ENCODE data around the gene TBC1D22B. TPM values are rescaled to one million over a fixed set of nuclear protein-coding genes. Genes with fewer than 3 reads are reported as not detected.

Gene TBC1D22B
- total and polyA plus RNA-seq, 4 donors: 3.9 to 17.0 (median 7.7) TPM

- Histone ChIP-seq H3K4me3 (ENCODE audit: low read length in 2 of 2) (no peak overlapping the region), H3K27ac (ENCODE audit: low read depth in 1 of 2, low read length in 2 of 2) (peak overlapping the region; percentile 58 to 78)
- ATAC-seq (ENCODE audit: low FRiP score): peak; percentile 50
Observed at GRCh38 chr6:37308069-37308815, 50.7 kb downstream of the TBC1D22B start.

DNA sequence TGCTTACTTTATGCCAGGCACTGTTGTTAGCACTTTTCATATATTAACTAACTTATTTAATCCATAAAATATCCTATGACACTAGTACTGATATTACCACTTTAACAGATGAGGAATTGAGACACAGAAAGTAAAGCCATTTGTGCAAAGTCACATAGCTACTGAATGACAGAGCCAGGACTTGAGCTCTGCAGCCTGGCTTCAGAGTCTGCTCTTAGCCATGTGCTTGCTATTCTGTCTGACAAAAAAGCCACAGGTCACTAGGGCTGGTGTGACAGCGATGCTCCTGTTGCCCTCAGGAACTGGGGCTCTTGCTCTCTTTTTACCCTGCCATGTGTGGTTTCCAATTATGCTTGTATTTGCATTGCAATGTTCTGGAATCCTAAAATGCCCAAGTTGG is 51.5 kb downstream of the TBC1D22B start:
- DNase-seq: no peak
- no peaks in the 10 kb centered on the region for H3K27me3 ChIP-seq (ENCODE audit: control insufficient read depth in 1 of 2, insufficient read depth in 2 of 2, low read length in 1 of 2)
- H3K27ac ChIP-seq (ENCODE audit: low read depth in 1 of 2, low read length in 2 of 2): no peak overlapping the region
- H3K9me3 ChIP-seq (ENCODE audit: control insufficient read depth, low read length): no peaks in the 10 kb centered on the region
- no peak overlapping the region for H3K4me3 ChIP-seq (ENCODE audit: low read length in 2 of 2)
- intact Hi-C loops (cut with DNase I): no loop called here
- H3K36me3 ChIP-seq (ENCODE audit: control insufficient read depth in 1 of 2, insufficient read depth in 2 of 2, low read length in 1 of 2): peaks cover 0 to 6% of the 10 kb centered on the region in 2 donors
- WGBS, 2 donors: 88% methylated on average over 1 of the region's 1 CpG
- peaks cover 0 to 8% of the 10 kb centered on the region in 2 donors for H3K4me1 ChIP-seq (ENCODE audit: control insufficient read depth in 1 of 2, insufficient read depth in 2 of 2, low read length in 2 of 2)
- ATAC-seq (ENCODE audit: low FRiP score): no peak

More at GRCh38 chr6:37308069-37308815, 50.7 kb downstream of the TBC1D22B start:
- peaks cover 0 to 8% of the 10 kb centered on the region in 2 donors for H3K4me1 ChIP-seq (ENCODE audit: control insufficient read depth in 1 of 2, insufficient read depth in 2 of 2, low read length in 2 of 2)
- 3 to 8% methylated on average over 5 of the region's 5 CpGs for WGBS, 2 donors
- no peak for DNase-seq
- H3K36me3 ChIP-seq (ENCODE audit: control insufficient read depth in 1 of 2, insufficient read depth in 2 of 2, low read length in 1 of 2): no peaks in the 10 kb centered on the region
- intact Hi-C loops (cut with DNase I): no loop called here
- no peaks in the 10 kb centered on the region for H3K9me3 ChIP-seq (ENCODE audit: control insufficient read depth, low read length)
- no peaks in the 10 kb centered on the region for H3K27me3 ChIP-seq (ENCODE audit: control insufficient read depth in 1 of 2, insufficient read depth in 2 of 2, low read length in 1 of 2)

- intact Hi-C loops (cut with DNase I): no loop called here
- no peaks in the 10 kb centered on the region for H3K27me3 ChIP-seq (ENCODE audit: control insufficient read depth in 1 of 2, insufficient read depth in 2 of 2, low read length in 1 of 2)
- 67 to 85% methylated on average over 3 of the region's 3 CpGs for WGBS, 2 donors
- ATAC-seq (ENCODE audit: low FRiP score) (no peak), DNase-seq (no peak)
- no peak overlapping the region for H3K4me3 ChIP-seq (ENCODE audit: low read length in 2 of 2)
- no peak overlapping the region for H3K27ac ChIP-seq (ENCODE audit: low read depth in 1 of 2, low read length in 2 of 2)
- H3K4me1 ChIP-seq (ENCODE audit: control insufficient read depth in 1 of 2, insufficient read depth in 2 of 2, low read length in 2 of 2): peaks cover 0 to 8% of the 10 kb centered on the region in 2 donors
- no peaks in the 10 kb centered on the region for H3K9me3 ChIP-seq (ENCODE audit: control insufficient read depth, low read length)
- peaks cover 0 to 6% of the 10 kb centered on the region in 2 donors for H3K36me3 ChIP-seq (ENCODE audit: control insufficient read depth in 1 of 2, insufficient read depth in 2 of 2, low read length in 1 of 2)
Observed at GRCh38 chr6:37309692-37310091, 52.1 kb downstream of the TBC1D22B start.

DNA sequence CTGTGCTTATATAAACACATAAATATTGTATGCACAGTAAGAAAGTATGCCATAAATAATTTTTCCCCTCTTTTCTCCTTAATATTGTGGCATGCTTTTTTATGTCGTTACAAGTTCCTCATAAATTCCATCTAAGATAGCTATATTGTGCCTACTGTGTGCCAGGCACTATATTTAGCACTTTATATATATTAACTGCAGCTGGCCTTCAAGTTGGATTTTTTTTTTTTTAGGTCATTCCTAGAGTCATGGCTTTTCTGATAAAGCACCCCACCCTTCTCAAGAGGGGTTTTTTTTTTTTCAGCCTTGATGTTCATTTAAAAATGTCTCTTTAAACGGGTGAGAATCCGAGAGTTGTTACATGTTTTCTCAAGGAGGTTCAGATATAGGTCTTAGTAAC is 53.4 kb downstream of the TBC1D22B start:
- H3K4me1 ChIP-seq (ENCODE audit: control insufficient read depth in 1 of 2, insufficient read depth in 2 of 2, low read length in 2 of 2): peaks cover 0 to 8% of the 10 kb centered on the region in 2 donors
- DNase-seq: no peak
- WGBS, 2 donors: 85 to 86% methylated on average over 3 of the region's 3 CpGs
- H3K4me3 ChIP-seq (ENCODE audit: low read length in 2 of 2): no peak overlapping the region
- peaks cover 0 to 9% of the 10 kb centered on the region in 2 donors for H3K36me3 ChIP-seq (ENCODE audit: control insufficient read depth in 1 of 2, insufficient read depth in 2 of 2, low read length in 1 of 2)
- H3K27ac ChIP-seq (ENCODE audit: low read depth in 1 of 2, low read length in 2 of 2): no peak overlapping the region
- no peaks in the 10 kb centered on the region for H3K9me3 ChIP-seq (ENCODE audit: control insufficient read depth, low read length)
- no peaks in the 10 kb centered on the region for H3K27me3 ChIP-seq (ENCODE audit: control insufficient read depth in 1 of 2, insufficient read depth in 2 of 2, low read length in 1 of 2)
- intact Hi-C loops (cut with DNase I): no loop called here
- ATAC-seq (ENCODE audit: low FRiP score): no peak

- 89 to 90% methylated on average over 2 of the region's 2 CpGs for WGBS, 2 donors
- ATAC-seq (ENCODE audit: low FRiP score): no peak
- Histone ChIP-seq H3K36me3 (ENCODE audit: control insufficient read depth in 1 of 2, insufficient read depth in 2 of 2, low read length in 1 of 2) (peaks cover 0 to 11% of the 10 kb centered on the region in 2 donors), H3K4me3 (ENCODE audit: low read length in 2 of 2) (no peak overlapping the region), H3K27ac (ENCODE audit: low read depth in 1 of 2, low read length in 2 of 2) (no peak overlapping the region), H3K27me3 (ENCODE audit: control insufficient read depth in 1 of 2, insufficient read depth in 2 of 2, low read length in 1 of 2) (no peaks in the 10 kb centered on the region), H3K4me1 (ENCODE audit: control insufficient read depth in 1 of 2, insufficient read depth in 2 of 2, low read length in 2 of 2) (peaks cover 0 to 8% of the 10 kb centered on the region in 2 donors), H3K9me3 (ENCODE audit: control insufficient read depth, low read length) (no peaks in the 10 kb centered on the region)
- intact Hi-C loops (cut with DNase I): no loop called here
- DNase-seq: no peak
Observed at GRCh38 chr6:37311741-37312473, 54.3 kb downstream of the TBC1D22B start.

- H3K4me1 ChIP-seq (ENCODE audit: control insufficient read depth in 1 of 2, insufficient read depth in 2 of 2, low read length in 2 of 2): no peaks in the 10 kb centered on the region
- H3K27ac ChIP-seq (ENCODE audit: low read depth in 1 of 2, low read length in 2 of 2): no peak overlapping the region
- no peak overlapping the region for H3K4me3 ChIP-seq (ENCODE audit: low read length in 2 of 2)
- intact Hi-C loops (cut with DNase I): no loop called here
- H3K9me3 ChIP-seq (ENCODE audit: control insufficient read depth, low read length): no peaks in the 10 kb centered on the region
- H3K36me3 ChIP-seq (ENCODE audit: control insufficient read depth in 1 of 2, insufficient read depth in 2 of 2, low read length in 1 of 2): peaks cover 0 to 17% of the 10 kb centered on the region in 2 donors
- WGBS, 2 donors: 90 to 91% methylated on average over 13 of the region's 13 CpGs
- no peak for DNase-seq
- peak; percentile 11 for ATAC-seq (ENCODE audit: low FRiP score)
- H3K27me3 ChIP-seq (ENCODE audit: control insufficient read depth in 1 of 2, insufficient read depth in 2 of 2, low read length in 1 of 2): no peaks in the 10 kb centered on the region
Observed at GRCh38 chr6:37313723-37314486, 56.3 kb downstream of the TBC1D22B start.

- H3K27me3 ChIP-seq (ENCODE audit: control insufficient read depth in 1 of 2, insufficient read depth in 2 of 2, low read length in 1 of 2): no peaks in the 10 kb centered on the region
- DNase-seq: no peak
- no peak overlapping the region for H3K4me3 ChIP-seq (ENCODE audit: low read length in 2 of 2)
- 52 to 57% methylated on average over 6 of the region's 6 CpGs for WGBS, 2 donors
- no peak overlapping the region for H3K27ac ChIP-seq (ENCODE audit: low read depth in 1 of 2, low read length in 2 of 2)
- intact Hi-C loops (cut with DNase I): no loop called here
- ATAC-seq (ENCODE audit: low FRiP score): no peak
- H3K4me1 ChIP-seq (ENCODE audit: control insufficient read depth in 1 of 2, insufficient read depth in 2 of 2, low read length in 2 of 2): no peaks in the 10 kb centered on the region
- no peaks in the 10 kb centered on the region for H3K9me3 ChIP-seq (ENCODE audit: control insufficient read depth, low read length)
- H3K36me3 ChIP-seq (ENCODE audit: control insufficient read depth in 1 of 2, insufficient read depth in 2 of 2, low read length in 1 of 2): peaks cover 0 to 18% of the 10 kb centered on the region in 2 donors
Observed at GRCh38 chr6:37314487-37315156, 57.0 kb downstream of the TBC1D22B start.

GRCh38 chr6:37315157-37315515 is 57.6 kb downstream of the TBC1D22B start:
- no peaks in the 10 kb centered on the region for H3K9me3 ChIP-seq (ENCODE audit: control insufficient read depth, low read length)
- H3K27ac ChIP-seq (ENCODE audit: low read depth in 1 of 2, low read length in 2 of 2): no peak overlapping the region
- DNase-seq (no peak), ATAC-seq (ENCODE audit: low FRiP score) (no peak)
- H3K4me1 ChIP-seq (ENCODE audit: control insufficient read depth in 1 of 2, insufficient read depth in 2 of 2, low read length in 2 of 2): no peaks in the 10 kb centered on the region
- 87 to 92% methylated on average over 7 of the region's 7 CpGs for WGBS, 2 donors
- no peaks in the 10 kb centered on the region for H3K27me3 ChIP-seq (ENCODE audit: control insufficient read depth in 1 of 2, insufficient read depth in 2 of 2, low read length in 1 of 2)
- peaks cover 0 to 18% of the 10 kb centered on the region in 2 donors for H3K36me3 ChIP-seq (ENCODE audit: control insufficient read depth in 1 of 2, insufficient read depth in 2 of 2, low read length in 1 of 2)
- intact Hi-C loops (cut with DNase I): no loop called here
- H3K4me3 ChIP-seq (ENCODE audit: low read length in 2 of 2): no peak overlapping the region

Measured in aorta (tissue), 5 donors.